Activated CD4-positive, alpha-beta T cell treated with anti-CD3 and anti-CD28 coated beads for 36 hours (primary cell): ENCODE data around the gene UBQLN4. TPM values are rescaled to one million over a fixed set of nuclear protein-coding genes. Genes with fewer than 3 reads are reported as not detected.

ENCODE experiments used
- ATAC-seq: fragments of 200-7000 bp; cut with Tn5 transposase; one replicate; pipeline ENCODE4 v1.10.0; 2021; ENCODE audit warnings: mild to moderate bottlenecking, moderate library complexity
- CTCF ChIA-PET: fragments of 350-600 bp; sonication (Branson Sonifier 250); formaldehyde crosslinking; loops from one replicate; lab custom pipeline; 2021; ENCODE audit warnings: antibody characterized with exemption; lab: Charles Lee
- POLR2A ChIA-PET: fragments of 350-600 bp; sonication (Branson Sonifier 250); formaldehyde crosslinking; loops from one replicate; lab custom pipeline; 2021; ENCODE audit warnings: antibody characterized with exemption, inconsistent platforms; lab: Charles Lee
- DNase-seq: peaks from one replicate; pipeline ENCODE4 v3.0.0-alpha.2; 2020
- H3K27ac Mint-ChIP-seq: one replicate; pipeline ENCODE4 v1.8.0; 2021; ENCODE audit warnings: mixed read lengths
- H3K27me3 Mint-ChIP-seq: one replicate; pipeline ENCODE4 v1.8.0; 2021; ENCODE audit warnings: mixed read lengths
- H3K36me3 Mint-ChIP-seq: one replicate; pipeline ENCODE4 v1.8.0; 2021; ENCODE audit warnings: low read depth, mixed read lengths
- H3K4me1 Mint-ChIP-seq: one replicate; pipeline ENCODE4 v1.8.0; 2021; ENCODE audit warnings: mixed read lengths
- H3K4me3 Mint-ChIP-seq: one replicate; pipeline ENCODE4 v1.8.0; 2021; ENCODE audit warnings: mild to moderate bottlenecking, moderate library complexity, mixed read lengths
- H3K9me3 Mint-ChIP-seq: one replicate; pipeline ENCODE4 v1.8.0; 2021; ENCODE audit warnings: low read depth, mixed read lengths
- intact Hi-C, 2 experiments: fragments of 100-400 bp; cut with DNase I in 1 of 2; cut with micrococcal nuclease in 1 of 2; formaldehyde crosslinking; loops; one replicate each; pipeline versions ENCODE4 v1.14.2 to v1.15.1; 2022 to 2024; cut with DNase I, micrococcal nuclease
- total RNA-seq, 2 experiments: library from RNA; stranded (reverse); gene quantifications; one replicate each; pipeline ENCODE4 v1.2.3, GENCODE V29; 2021

UBQLN4 gene
- total RNA-seq, 2 experiments from 2014 or later, result 34.5 to 49.0 TPM

DNA sequence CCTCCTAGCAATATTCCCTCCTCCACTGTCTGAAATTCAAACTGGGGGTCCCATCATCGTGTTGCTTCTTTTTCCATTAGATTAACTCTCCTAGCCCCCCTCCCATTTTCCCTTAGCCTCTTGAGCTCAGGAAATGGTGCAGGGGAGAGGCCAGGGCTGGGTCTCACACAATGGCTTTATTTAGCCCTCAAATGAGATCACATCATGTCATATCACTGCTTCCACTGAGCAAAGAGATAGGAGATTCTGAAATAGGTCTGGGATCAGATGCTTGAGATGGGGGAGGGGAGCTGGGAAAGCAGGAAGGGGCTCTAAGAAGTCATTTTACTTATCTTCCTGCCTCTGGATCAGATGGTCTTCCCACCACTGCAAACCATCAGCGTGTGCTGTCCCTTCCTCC, 57.4 kb downstream of the UBQLN4 start:
- POLR2A ChIA-PET, result interaction anchor here (0.6 kb wide), 1 partner anchor 91 kb away, joined by 3 read pairs; no protein-coding TSS in a partner anchor
- no peaks in the 10 kb centered on the region for H3K27me3 Mint-ChIP-seq

DNA sequence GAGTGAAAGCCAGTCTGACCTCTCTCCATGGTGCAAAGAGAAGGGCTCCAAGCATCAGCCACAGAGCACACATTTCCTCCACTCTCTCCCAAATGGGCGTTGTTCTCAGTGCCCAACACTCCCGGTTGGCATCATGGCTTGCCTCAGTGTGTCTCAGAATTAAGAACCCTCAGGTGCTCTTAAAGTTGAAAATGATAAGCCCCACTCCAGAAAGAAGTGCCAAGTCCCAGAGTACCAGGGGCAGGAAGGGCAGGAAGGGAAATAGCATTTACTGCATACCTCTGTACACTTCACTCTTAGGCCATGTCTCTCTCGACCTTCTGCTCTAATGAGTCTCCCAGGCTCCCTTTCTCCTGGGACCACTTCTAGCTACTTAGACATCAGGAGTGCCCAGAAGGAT, 60.0 kb downstream of the UBQLN4 start:
- POLR2A ChIA-PET, result no interaction called here
- CTCF ChIA-PET, result interaction anchor here (0.6 to 1.8 kb wide), 2 partner anchors 14 to 38 kb away, joined by 3 to 6 read pairs; no protein-coding TSS in a partner anchor
- ATAC-seq (no peak), DNase-seq (no peak)
- intact Hi-C loops, result loop anchor here in 1 of 2 experiments (10.0 kb wide), 1 partner anchor 209 kb away; no protein-coding TSS in a partner anchor
- Mint-ChIP-seq H3K27ac (no peak overlapping the region), H3K4me1 (peaks cover 15% of the 10 kb centered on the region), H3K9me3 (no peaks in the 10 kb centered on the region), H3K27me3 (no peaks in the 10 kb centered on the region), H3K36me3 (no peaks in the 10 kb centered on the region), H3K4me3 (no peak overlapping the region)

More for the DNA sequence above, 57.4 kb downstream of the UBQLN4 start:
- intact Hi-C loops, result loop anchor here in 1 of 2 experiments (10.0 kb wide), 1 partner anchor 211 kb away; no protein-coding TSS in a partner anchor
- Mint-ChIP-seq H3K27ac (no peak overlapping the region), H3K9me3 (no peaks in the 10 kb centered on the region), H3K4me3 (no peak overlapping the region), H3K4me1 (no peaks in the 10 kb centered on the region), H3K36me3 (no peaks in the 10 kb centered on the region)
- CTCF ChIA-PET, result interaction anchor here (0.9 to 1.2 kb wide), 3 partner anchors 15 to 63 kb away, joined by 3 read pairs; no protein-coding TSS in a partner anchor
- no peak for DNase-seq
- no peak for ATAC-seq

GRCh38 chr1:155990005-155990739, 63.4 kb downstream of the UBQLN4 start:
- ATAC-seq (no peak), DNase-seq (no peak)
- Mint-ChIP-seq H3K36me3 (no peaks in the 10 kb centered on the region), H3K4me3 (no peak overlapping the region), H3K4me1 (peaks cover 15% of the 10 kb centered on the region), H3K27me3 (no peaks in the 10 kb centered on the region), H3K27ac (no peak overlapping the region), H3K9me3 (no peaks in the 10 kb centered on the region)
- CTCF ChIA-PET, result interaction anchor here (0.6 to 5.2 kb wide), 36 partner anchors 10 to 1493 kb away, joined by 3 to 72 read pairs (median 4); partner anchors contain the start of genes ARHGEF2, KHDC4 and SYT11
- POLR2A ChIA-PET, result interaction anchor here (1.0 to 1.7 kb wide), 3 partner anchors 52 to 169 kb away, joined by 3 to 8 read pairs (median 5); partner anchors contain the start of gene KHDC4
- intact Hi-C loops, result loop anchor here in 1 of 2 experiments (10.0 kb wide), 1 partner anchor 205 kb away; no protein-coding TSS in a partner anchor

GRCh38 chr1:155989242-155990004, 64.2 kb downstream of the UBQLN4 start:
- H3K4me3 Mint-ChIP-seq, result no peak overlapping the region
- ATAC-seq, result peak; percentile 96
- H3K27ac Mint-ChIP-seq, result no peak overlapping the region
- DNase-seq, result peak; percentile 88
- no peaks in the 10 kb centered on the region for H3K36me3 Mint-ChIP-seq
- CTCF ChIA-PET, result interaction anchor here (0.6 to 5.2 kb wide), 37 partner anchors 9 to 1493 kb away, joined by 3 to 72 read pairs (median 4); partner anchors contain the start of genes ARHGEF2, KHDC4 and SYT11
- H3K9me3 Mint-ChIP-seq, result no peaks in the 10 kb centered on the region
- POLR2A ChIA-PET, result interaction anchor here (1.0 to 1.7 kb wide), 3 partner anchors 51 to 169 kb away, joined by 3 to 8 read pairs (median 5); partner anchors contain the start of gene KHDC4
- intact Hi-C loops, result loop anchor here (1.0 to 10.0 kb wide), 4 partner anchors 23 to 205 kb away; partner anchors contain the start of gene KHDC4 (in 2 of the 2)
- no peaks in the 10 kb centered on the region for H3K27me3 Mint-ChIP-seq
- peaks cover 16% of the 10 kb centered on the region for H3K4me1 Mint-ChIP-seq

Other genes starting within 250 kb of the UBQLN4 start
- gene GON4L, start 196.6 kb downstream of the UBQLN4 start, total RNA-seq, result 10 to 100 TPM; 44.2 to 48.8 TPM
- gene SYT11, start 194.2 kb downstream of the UBQLN4 start, total RNA-seq, result 10 to 100 TPM; 14.3 to 14.8 TPM
- gene RIT1, start 142.4 kb downstream of the UBQLN4 start, total RNA-seq, result 10 to 100 TPM; 20.3 to 23.0 TPM
- gene KHDC4, start 119.4 kb downstream of the UBQLN4 start, total RNA-seq, result 10 to 100 TPM; 68.7 to 97.5 TPM
- gene RXFP4, start 112.2 kb downstream of the UBQLN4 start, total RNA-seq, result not detected
- 100 to 1,000 TPM; 135 to 216 TPM for gene ARHGEF2, start 75.3 kb downstream of the UBQLN4 start, total RNA-seq
- 100 to 1,000 TPM; 143 to 197 TPM for gene SSR2, start 32.8 kb downstream of the UBQLN4 start, total RNA-seq
- 10 to 100 TPM; 26.1 to 50.3 TPM for gene LAMTOR2, start 984 bp upstream of the UBQLN4 start, total RNA-seq
- gene RAB25, start 7.4 kb upstream of the UBQLN4 start, total RNA-seq, result under 1 TPM; 0.46 to 0.77 TPM
- under 1 TPM; 0.48 to 0.79 TPM for gene MEX3A, start 28.7 kb upstream of the UBQLN4 start, total RNA-seq
- 100 to 1,000 TPM; 184 to 218 TPM for gene LMNA, start 60.9 kb upstream of the UBQLN4 start, total RNA-seq
- 10 to 100 TPM; 53.3 to 64.5 TPM for gene SEMA4A, start 99.8 kb upstream of the UBQLN4 start, total RNA-seq
- 10 to 100 TPM; 42.4 to 51.9 TPM for gene SLC25A44, start 140.3 kb upstream of the UBQLN4 start, total RNA-seq
- gene PMF1, start 159.2 kb upstream of the UBQLN4 start, total RNA-seq, result 100 to 1,000 TPM; 108 to 117 TPM
- gene BGLAP, start 188.4 kb upstream of the UBQLN4 start, total RNA-seq, result 1 to 10 TPM; 2.1 to 2.4 TPM
- 1 to 10 TPM; 4.7 to 5.7 TPM for gene PAQR6, start 194.3 kb upstream of the UBQLN4 start, total RNA-seq
- 10 to 100 TPM; 61.7 to 64.6 TPM for gene SMG5, start 229.0 kb upstream of the UBQLN4 start, total RNA-seq
- gene TMEM79, start 230.5 kb upstream of the UBQLN4 start, total RNA-seq, result 10 to 100 TPM; 10.2 to 10.5 TPM
- 10 to 100 TPM; 10.8 to 12.1 TPM for gene GLMP, start 241.9 kb upstream of the UBQLN4 start, total RNA-seq
- under 1 TPM in 1 of 2 experiments, not detected in 1; 0.28 TPM for gene VHLL, start 245.5 kb upstream of the UBQLN4 start, total RNA-seq